WTC11 (cell line): ENCODE data around the gene DEXI. TPM values are rescaled to one million over a fixed set of nuclear protein-coding genes. Genes with fewer than 3 reads are reported as not detected.
A peak's percentile ranks its signal among the peaks of the same experiment; 100 is the strongest.

Experiments
- ATAC-seq: fragments of 200-7000 bp; cut with Tn5 transposase; 2 replicates; pipeline ENCODE4 v1.10.0; 2021; ENCODE audit warnings: mild to moderate bottlenecking, moderate library complexity
- CTCF ChIA-PET: fragments of 300-600 bp; sonication (Branson Sonifier 250); formaldehyde crosslinking; loops from one replicate; lab custom pipeline; 2021; ENCODE audit warnings: antibody characterized with exemption; lab: Charles Lee
- POLR2A ChIA-PET: fragments of 350-600 bp; sonication (Branson Sonifier 250); formaldehyde crosslinking; loops from one replicate; lab custom pipeline; 2021; ENCODE audit warnings: antibody characterized with exemption; lab: Charles Lee
- DNase-seq: peaks from one replicate; pipeline ENCODE4 v3.0.0; 2021; ENCODE audit warnings: low spot score
- H3K27ac Mint-ChIP-seq: 2 replicates; pipeline ENCODE4 v1.8.0; 2021; ENCODE audit warnings: mixed read lengths
- H3K27me3 Mint-ChIP-seq: 2 replicates; pipeline ENCODE4 v1.8.0; 2021; ENCODE audit warnings: low read depth, mild to moderate bottlenecking, moderate library complexity, mixed read lengths
- H3K36me3 Mint-ChIP-seq: 2 replicates; pipeline ENCODE4 v1.8.0; 2021; ENCODE audit warnings: mixed read lengths
- H3K4me1 Mint-ChIP-seq: 2 replicates; pipeline ENCODE4 v1.8.0; 2022; ENCODE audit warnings: mixed read lengths
- H3K4me3 Mint-ChIP-seq: 2 replicates; pipeline ENCODE4 v1.8.0; 2021; ENCODE audit warnings: mild to moderate bottlenecking, moderate library complexity, mixed read lengths
- H3K9me3 Mint-ChIP-seq: 2 replicates; pipeline ENCODE4 v1.8.0; 2021; ENCODE audit warnings: mixed read lengths
- ATF1 ChIP-seq: sonication (generic); formaldehyde crosslinking; IDR thresholded peaks from 2 replicates; pipeline ENCODE4 v1.8.1; 2023; ENCODE audit warnings: mild to moderate bottlenecking, moderate library complexity, missing genetic modification reagents
- ATF6 ChIP-seq: sonication (generic); formaldehyde crosslinking; IDR thresholded peaks from 2 replicates; pipeline ENCODE4 v1.8.1; 2023; ENCODE audit warnings: mild to moderate bottlenecking, missing genetic modification reagents
- CREB1 ChIP-seq: sonication (generic); formaldehyde crosslinking; IDR thresholded peaks from 2 replicates; pipeline ENCODE4 v1.8.0; 2023; ENCODE audit warnings: mild to moderate bottlenecking, missing genetic modification reagents
- CTCF ChIP-seq: fragments of 200-600 bp; IDR thresholded peaks from 2 replicates; pipeline ENCODE4 v1.8.0; 2022; ENCODE audit warnings: antibody characterized with exemption
- GABPB1 ChIP-seq: sonication (generic); formaldehyde crosslinking; IDR thresholded peaks from 2 replicates; pipeline ENCODE4 v1.8.1; 2023; ENCODE audit warnings: mild to moderate bottlenecking, missing genetic modification reagents
- HMGA2 ChIP-seq: fragments of 250-450 bp; sonication (Bioruptor Pico); IDR thresholded peaks from 2 replicates; pipeline ENCODE4 v1.4.0; 2021; ENCODE audit warnings: mild to moderate bottlenecking, moderate library complexity
- MXD4 ChIP-seq: fragments of 250-450 bp; sonication (Bioruptor Pico); IDR thresholded peaks from 2 replicates; pipeline ENCODE4 v1.8.0; 2021; ENCODE audit warnings: mild to moderate bottlenecking, moderate library complexity, borderline replicate concordance
- MYBL2 ChIP-seq: sonication (generic); formaldehyde crosslinking; IDR thresholded peaks from 2 replicates; pipeline ENCODE4 v1.8.1; 2023; ENCODE audit warnings: mild to moderate bottlenecking, moderate library complexity, missing genetic modification reagents
- NFYB ChIP-seq: sonication (generic); formaldehyde crosslinking; conservative IDR thresholded peaks from 2 replicates; pipeline ENCODE4 v1.8.0; 2022; ENCODE audit warnings: low read depth, missing genetic modification reagents
- NR1H2 ChIP-seq: sonication (generic); formaldehyde crosslinking; IDR thresholded peaks from 2 replicates; pipeline ENCODE4 v1.9.0; 2021; ENCODE audit warnings: mild to moderate bottlenecking, moderate library complexity, missing genetic modification reagents
- NR3C1 ChIP-seq: sonication (generic); formaldehyde crosslinking; conservative IDR thresholded peaks from 2 replicates; pipeline ENCODE4 v1.8.1; 2023; ENCODE audit warnings: low read depth, mild to moderate bottlenecking, missing genetic modification reagents
- PREB ChIP-seq: sonication (generic); formaldehyde crosslinking; IDR thresholded peaks from 2 replicates; pipeline ENCODE4 v1.8.1; 2022; ENCODE audit warnings: mild to moderate bottlenecking, missing genetic modification reagents, moderate library complexity, borderline replicate concordance
- SMAD3 ChIP-seq: sonication (generic); formaldehyde crosslinking; IDR thresholded peaks from 2 replicates; pipeline ENCODE4 v1.8.0; 2022; ENCODE audit warnings: missing genetic modification reagents, mild to moderate bottlenecking, borderline replicate concordance
- SOX15 ChIP-seq: fragments of 250-450 bp; sonication (Bioruptor Pico); IDR thresholded peaks from 2 replicates; pipeline ENCODE4 v1.9.0; 2021; ENCODE audit warnings: mild to moderate bottlenecking
- SP1 ChIP-seq: sonication (generic); formaldehyde crosslinking; conservative IDR thresholded peaks from 2 replicates; pipeline ENCODE4 v1.8.1; 2022; ENCODE audit warnings: missing genetic modification reagents
- ZBTB21 ChIP-seq: sonication (generic); formaldehyde crosslinking; IDR thresholded peaks from 2 replicates; pipeline ENCODE4 v1.8.1; 2023; ENCODE audit warnings: mild to moderate bottlenecking, missing genetic modification reagents, borderline replicate concordance
- ZNF317 ChIP-seq: sonication (generic); formaldehyde crosslinking; IDR thresholded peaks from 2 replicates; pipeline ENCODE4 v1.8.1; 2023; ENCODE audit warnings: low read depth, mild to moderate bottlenecking, moderate library complexity, missing genetic modification reagents, borderline replicate concordance
- ZNF423 ChIP-seq: fragments of 250-450 bp; sonication (Bioruptor Pico); IDR thresholded peaks from 2 replicates; pipeline ENCODE4 v2.1.2; 2022; ENCODE audit warnings: mild to moderate bottlenecking, moderate library complexity
- total RNA-seq: library from RNA; stranded (reverse); gene quantifications from 3 replicates; pipeline ENCODE4 v1.2.3, GENCODE V29; 2021
- TF ChIP-seq, protein P1 (sequence below): sonication (generic); formaldehyde crosslinking; IDR thresholded peaks from 2 replicates; pipeline ENCODE4 v1.8.1; 2023; ENCODE audit warnings: mild to moderate bottlenecking, missing genetic modification reagents
- TF ChIP-seq, protein P2 (sequence below): fragments of 250-450 bp; sonication (Bioruptor Pico); IDR thresholded peaks from 2 replicates; pipeline ENCODE4 v1.9.0; 2021; ENCODE audit warnings: mild to moderate bottlenecking

DEXI gene
- total RNA-seq, 1 experiment from 2014 or later, result 33.7 TPM

- no peaks in the 10 kb centered on the region for H3K27me3 Mint-ChIP-seq
- peaks cover 5% of the 10 kb centered on the region; the same call in 1 of the 2 replicates for H3K4me1 Mint-ChIP-seq
- H3K27ac Mint-ChIP-seq, result no peak overlapping the region
- peaks cover 4% of the 10 kb centered on the region; the same call in 1 of the 2 replicates for H3K9me3 Mint-ChIP-seq
- DNase-seq (no peak), ATAC-seq (no peak)
- TF ChIP-seq HMGA2 (CRISPR knock-in tag) (no peak), ZNF423 (CRISPR knock-in tag) (no peak), SMAD3 (CRISPR knock-in tag) (no peak), ATF1 (CRISPR knock-in tag) (no peak), ZBTB21 (CRISPR knock-in tag) (no peak), ZNF317 (CRISPR knock-in tag) (no peak), NR3C1 (CRISPR knock-in tag) (no peak), CREB1 (CRISPR knock-in tag) (no peak), SP1 (CRISPR knock-in tag) (no peak), GABPB1 (CRISPR knock-in tag) (no peak), SOX15 (CRISPR knock-in tag) (no peak), ATF6 (CRISPR knock-in tag) (no peak), PREB (CRISPR knock-in tag) (no peak), MYBL2 (CRISPR knock-in tag) (no peak), MXD4 (CRISPR knock-in tag) (no peak), NFYB (CRISPR knock-in tag) (no peak)
- TF ChIP-seq, protein P1, sequence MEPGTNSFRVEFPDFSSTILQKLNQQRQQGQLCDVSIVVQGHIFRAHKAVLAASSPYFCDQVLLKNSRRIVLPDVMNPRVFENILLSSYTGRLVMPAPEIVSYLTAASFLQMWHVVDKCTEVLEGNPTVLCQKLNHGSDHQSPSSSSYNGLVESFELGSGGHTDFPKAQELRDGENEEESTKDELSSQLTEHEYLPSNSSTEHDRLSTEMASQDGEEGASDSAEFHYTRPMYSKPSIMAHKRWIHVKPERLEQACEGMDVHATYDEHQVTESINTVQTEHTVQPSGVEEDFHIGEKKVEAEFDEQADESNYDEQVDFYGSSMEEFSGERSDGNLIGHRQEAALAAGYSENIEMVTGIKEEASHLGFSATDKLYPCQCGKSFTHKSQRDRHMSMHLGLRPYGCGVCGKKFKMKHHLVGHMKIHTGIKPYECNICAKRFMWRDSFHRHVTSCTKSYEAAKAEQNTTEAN (CRISPR knock-in tag), result no peak
- TF ChIP-seq, protein P2, sequence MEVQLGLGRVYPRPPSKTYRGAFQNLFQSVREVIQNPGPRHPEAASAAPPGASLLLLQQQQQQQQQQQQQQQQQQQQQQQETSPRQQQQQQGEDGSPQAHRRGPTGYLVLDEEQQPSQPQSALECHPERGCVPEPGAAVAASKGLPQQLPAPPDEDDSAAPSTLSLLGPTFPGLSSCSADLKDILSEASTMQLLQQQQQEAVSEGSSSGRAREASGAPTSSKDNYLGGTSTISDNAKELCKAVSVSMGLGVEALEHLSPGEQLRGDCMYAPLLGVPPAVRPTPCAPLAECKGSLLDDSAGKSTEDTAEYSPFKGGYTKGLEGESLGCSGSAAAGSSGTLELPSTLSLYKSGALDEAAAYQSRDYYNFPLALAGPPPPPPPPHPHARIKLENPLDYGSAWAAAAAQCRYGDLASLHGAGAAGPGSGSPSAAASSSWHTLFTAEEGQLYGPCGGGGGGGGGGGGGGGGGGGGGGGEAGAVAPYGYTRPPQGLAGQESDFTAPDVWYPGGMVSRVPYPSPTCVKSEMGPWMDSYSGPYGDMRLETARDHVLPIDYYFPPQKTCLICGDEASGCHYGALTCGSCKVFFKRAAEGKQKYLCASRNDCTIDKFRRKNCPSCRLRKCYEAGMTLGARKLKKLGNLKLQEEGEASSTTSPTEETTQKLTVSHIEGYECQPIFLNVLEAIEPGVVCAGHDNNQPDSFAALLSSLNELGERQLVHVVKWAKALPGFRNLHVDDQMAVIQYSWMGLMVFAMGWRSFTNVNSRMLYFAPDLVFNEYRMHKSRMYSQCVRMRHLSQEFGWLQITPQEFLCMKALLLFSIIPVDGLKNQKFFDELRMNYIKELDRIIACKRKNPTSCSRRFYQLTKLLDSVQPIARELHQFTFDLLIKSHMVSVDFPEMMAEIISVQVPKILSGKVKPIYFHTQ (CRISPR knock-in tag), result no peak
- ChIA-PET POLR2A (no interaction called here), CTCF (interaction anchor here (1.3 kb wide), 2 partner anchors 22 to 382 kb away, joined by 3 to 4 read pairs; no protein-coding TSS in a partner anchor)
- H3K4me3 Mint-ChIP-seq, result no peak overlapping the region
- H3K36me3 Mint-ChIP-seq, result peaks cover 8% of the 10 kb centered on the region
These were observed 47.3 kb upstream of the DEXI start for GRCh38 chr16:10989559-10989958.

- POLR2A ChIA-PET, result no interaction called here
- DNase-seq (no peak), ATAC-seq (no peak)
- H3K4me1 Mint-ChIP-seq, result peaks cover 5% of the 10 kb centered on the region; the same call in 1 of the 2 replicates
- TF ChIP-seq CTCF, result peak; percentile 3; the same call in 1 of the 2 replicates
- no peak for TF ChIP-seq NR1H2 (CRISPR knock-in tag)
- TF ChIP-seq, all 79 proteins: peak for 1
- no peak overlapping the region for H3K4me3 Mint-ChIP-seq
- CTCF ChIA-PET, result interaction anchor here (1.3 kb wide), 1 partner anchor 21 kb away, joined by 3 read pairs; no protein-coding TSS in a partner anchor
- H3K27ac Mint-ChIP-seq, result no peak overlapping the region
- H3K36me3 Mint-ChIP-seq, result peaks cover 8% of the 10 kb centered on the region
- peaks cover 4% of the 10 kb centered on the region; the same call in 1 of the 2 replicates for H3K9me3 Mint-ChIP-seq
- no peaks in the 10 kb centered on the region for H3K27me3 Mint-ChIP-seq
These were observed 46.6 kb upstream of the DEXI start for GRCh38 chr16:10988879-10989278.
